Adrenal gland (tissue), 12 donors: Measurements from ENCODE around the gene LRP1B. TPM values are rescaled to one million over a fixed set of nuclear protein-coding genes. Genes with fewer than 3 reads are reported as not detected.

Experiments used
- DNase-seq, 7 donors: peaks; one replicate each; pipeline ENCODE4 v3.0.0-alpha.2; 2019 to 2020
- H3K27ac ChIP-seq, 5 donors: fragments of 200-600 bp; sonication (generic) in 4 of 5; 1 replicate in 3 of 5; 2 replicates in 2 of 5; pipeline versions ENCODE4 v1.5.1 to v1.8.0; 2016 to 2020; ENCODE audit warnings: mild to moderate bottlenecking in 1 of 5
- H3K27me3 ChIP-seq: fragments of 200-600 bp; 2 replicates; pipeline ENCODE4 v1.8.0; 2021
- H3K36me3 ChIP-seq, 2 donors: fragments of 200-600 bp; replicated peaks in 1 of 2; 1 replicate in 1 of 2; 2 replicates in 1 of 2; pipeline versions ENCODE4 v1.5.1 to v1.8.0; 2018 to 2022
- H3K4me1 ChIP-seq, 2 donors: fragments of 200-600 bp; replicated peaks in 1 of 2; 1 replicate in 1 of 2; 2 replicates in 1 of 2; pipeline versions ENCODE4 v1.5.1 to v1.8.0; 2018 to 2021
- H3K4me3 ChIP-seq, 4 donors: fragments of 200-600 bp; sonication (generic) in 3 of 4; one replicate each; pipeline ENCODE4 v1.5.1; 2016 to 2018
- H3K9me3 ChIP-seq, 3 donors: fragments of 200-600 bp; sonication (generic) in 1 of 3; replicated peaks in 1 of 3; 1 replicate in 2 of 3; 2 replicates in 1 of 3; pipeline versions ENCODE4 v1.5.1 to v1.8.0; 2016 to 2021
- CTCF ChIP-seq, 6 experiments: fragments of 450-650 bp in 4 of 6; fragments of 200-600 bp in 2 of 6; sonication (generic) in 1 of 6; IDR thresholded peaks; 1 replicate in 5 of 6; 2 replicates in 1 of 6; pipeline versions ENCODE4 v1.5.1 to v1.8.0; 2016 to 2021; ENCODE audit warnings: antibody characterized with exemption in 6 of 6, mild to moderate bottlenecking in 2 of 6, moderate library complexity in 1 of 6
- POLR2A ChIP-seq, 2 donors: fragments of 450-650 bp; IDR thresholded peaks; one replicate each; pipeline ENCODE4 v1.6.1; 2017; ENCODE audit warnings: antibody characterized with exemption in 2 of 2, mild to moderate bottlenecking in 2 of 2, moderate library complexity in 1 of 2
- WGBS, 4 donors: extraction: QIAGEN DNeasy Blood & Tissue Kit in 2 of 4; methylation state at CpG; one replicate each; pipeline versions ENCODE4 v1.1.5 to v1.1.7; 2013 to 2017; 5-methylcytosine and 5-hydroxymethylcytosine counted together
- intact Hi-C, 2 donors: fragments of 100-400 bp; cut with DNase I; formaldehyde crosslinking; loops; one replicate each; pipeline versions ENCODE4 v1.14.1 to v1.15.0; 2022 to 2023
- polyA plus RNA-seq, 3 donors: library from polyadenylated mRNA; stranded (reverse); fragments of 200-250 nt in 2 of 3; fragments of 350-450 nt in 1 of 3; fragmentation: Illumina TruSeq in 1 of 3; extraction: RNeasy Lipid Tissue Mini Kit (QIAGEN cat#74804) in 1 of 3; gene quantifications; one replicate each; pipeline ENCODE4 v1.2.3, GENCODE V29; 2013 to 2014
- total RNA-seq, 9 donors: library from RNA; depleted of rRNA in 4 of 9; stranded (reverse); fragments of >200 nt in 4 of 9; fragments of 120-200 nt in 1 of 9; fragmentation: NEBNext Ultra II Directional in 1 of 9; extraction: Animal tissue kit (Norgen Biotek cat#: 25700) in 1 of 9; gene quantifications; one replicate each; pipeline versions ENCODE4 v1.1.0 to v1.2.4, GENCODE V29; 2013 to 2023
- donor health status: healthy with polysubstance abuse.
- donor health status: Bipolar disorder and iron deficiency.
- donor health status: DM: yes; HTN: yes; CAD: no.
- donor health status: DM: no; HTN: no; CAD: no.
- donor health status: DM: no; HTN: no; CAD: no.
- donor health status: DM: yes; HTN: yes; CAD: no.

The LRP1B gene
- total and polyA plus RNA-seq, 12 donors, result 0.84 to 5.4 (median 2.1) TPM

GRCh38 chr2:141707486-141707885, 423.3 kb downstream of the LRP1B start:
- Histone ChIP-seq H3K36me3 (no peaks in the 10 kb centered on the region), H3K9me3 (no peaks in the 10 kb centered on the region), H3K4me1 (no peaks in the 10 kb centered on the region), H3K27me3 (no peaks in the 10 kb centered on the region), H3K27ac (no peak overlapping the region), H3K4me3 (no peak overlapping the region)
- intact Hi-C loops, result no loop called here
- DNase-seq, result no peak
- no peak for TF ChIP-seq POLR2A (IDR thresholded peaks at IDR 0.05)
- no peak for TF ChIP-seq CTCF (IDR thresholded peaks at IDR 0.05)
- 62 to 81% (median 71%) methylated on average over 3 of the region's 3 CpGs for WGBS, 4 donors

DNA sequence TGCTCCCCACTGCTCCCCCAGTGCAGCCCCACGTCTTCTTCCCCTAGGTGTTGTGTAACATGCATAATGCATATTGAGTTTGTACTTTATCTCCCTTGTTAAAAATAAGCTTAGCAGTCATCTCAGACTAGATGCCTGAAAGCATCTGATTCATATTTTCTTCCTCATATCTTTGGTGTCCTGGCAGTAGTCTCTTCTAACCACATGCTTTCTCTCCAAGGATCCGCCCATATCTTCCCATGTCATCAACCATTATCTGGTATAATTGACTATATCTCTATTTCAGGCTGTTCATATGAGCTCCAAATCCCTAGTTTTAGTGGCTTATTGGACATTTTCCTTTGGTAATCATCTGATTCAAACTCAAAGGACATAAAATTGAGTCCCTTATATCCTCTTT, 426.3 kb downstream of the LRP1B start:
- H3K36me3 ChIP-seq, result no peaks in the 10 kb centered on the region
- no peak for TF ChIP-seq POLR2A (IDR thresholded peaks at IDR 0.05)
- no peak for TF ChIP-seq CTCF (IDR thresholded peaks at IDR 0.05)
- intact Hi-C loops, result no loop called here
- H3K27ac ChIP-seq, result no peak overlapping the region
- 71 to 83% (median 81%) methylated on average over 2 of the region's 2 CpGs for WGBS, 4 donors
- no peaks in the 10 kb centered on the region for H3K27me3 ChIP-seq
- DNase-seq, result no peak
- H3K4me1 ChIP-seq, result no peaks in the 10 kb centered on the region
- H3K4me3 ChIP-seq, result no peak overlapping the region
- no peaks in the 10 kb centered on the region for H3K9me3 ChIP-seq

- H3K4me3 ChIP-seq, result no peak overlapping the region
- H3K4me1 ChIP-seq, result no peaks in the 10 kb centered on the region
- TF ChIP-seq CTCF (IDR thresholded peaks at IDR 0.05), result no peak
- no peak for TF ChIP-seq POLR2A (IDR thresholded peaks at IDR 0.05)
- no peaks in the 10 kb centered on the region for H3K36me3 ChIP-seq
- no peaks in the 10 kb centered on the region for H3K9me3 ChIP-seq
- intact Hi-C loops, result no loop called here
- no peaks in the 10 kb centered on the region for H3K27me3 ChIP-seq
- 64 to 71% (median 68%) methylated on average over 3 of the region's 3 CpGs for WGBS, 4 donors
- H3K27ac ChIP-seq, result no peak overlapping the region
- DNase-seq, result no peak
These were observed 427.3 kb downstream of the LRP1B start for GRCh38 chr2:141703501-141703900.

- Histone ChIP-seq H3K36me3 (no peaks in the 10 kb centered on the region), H3K27me3 (no peaks in the 10 kb centered on the region), H3K9me3 (no peaks in the 10 kb centered on the region), H3K4me3 (no peak overlapping the region), H3K27ac (no peak overlapping the region), H3K4me1 (no peaks in the 10 kb centered on the region)
- intact Hi-C loops, result no loop called here
- no peak for DNase-seq
- no peak for TF ChIP-seq CTCF (IDR thresholded peaks at IDR 0.05)
- no peak for TF ChIP-seq POLR2A (IDR thresholded peaks at IDR 0.05)
- WGBS, 4 donors, result 41 to 59% (median 53%) methylated on average over 3 of the region's 3 CpGs
These were observed 429.2 kb downstream of the LRP1B start for GRCh38 chr2:141701618-141702017.
